ENCODE data around the gene GPX8. TPM values are rescaled to one million over a fixed set of nuclear protein-coding genes. Genes with fewer than 3 reads are reported as not detected.

GPX8 gene
- total and polyA plus RNA-seq, 7 donors = 1.6 to 4.2 (median 2.4) TPM

DNA sequence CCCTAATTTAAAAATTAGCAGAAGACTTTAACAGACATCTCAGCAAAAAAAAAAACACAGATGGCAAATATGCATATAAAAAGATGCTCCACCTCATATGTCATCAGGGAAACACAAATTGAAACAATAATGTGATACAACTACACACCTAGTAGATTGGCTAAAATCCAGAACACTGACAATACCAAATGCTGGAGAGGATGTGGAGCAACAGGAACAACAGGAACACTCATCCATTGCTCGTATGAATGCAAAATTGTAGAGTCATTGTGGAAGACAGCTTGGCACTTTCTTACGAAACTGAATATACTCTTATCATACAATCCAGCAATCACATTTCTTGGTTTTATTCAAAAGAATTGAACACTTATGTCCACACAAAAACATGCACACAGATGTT, 45.0 kb downstream of the GPX8 start:
- no peaks in the 10 kb centered on the region for H3K4me1 ChIP-seq

GRCh38 chr5:55211184-55211874, 51.4 kb downstream of the GPX8 start:
- DNase-seq (no peak), ATAC-seq (no peak)
- H3K27me3 ChIP-seq (ENCODE audit: insufficient read depth in 3 of 3, low read length in 2 of 3) = peaks cover 0 to 11% (median 0%) of the 10 kb centered on the region in 3 donors
- no peak overlapping the region for H3K4me3 ChIP-seq
- TF ChIP-seq, protein P1, sequence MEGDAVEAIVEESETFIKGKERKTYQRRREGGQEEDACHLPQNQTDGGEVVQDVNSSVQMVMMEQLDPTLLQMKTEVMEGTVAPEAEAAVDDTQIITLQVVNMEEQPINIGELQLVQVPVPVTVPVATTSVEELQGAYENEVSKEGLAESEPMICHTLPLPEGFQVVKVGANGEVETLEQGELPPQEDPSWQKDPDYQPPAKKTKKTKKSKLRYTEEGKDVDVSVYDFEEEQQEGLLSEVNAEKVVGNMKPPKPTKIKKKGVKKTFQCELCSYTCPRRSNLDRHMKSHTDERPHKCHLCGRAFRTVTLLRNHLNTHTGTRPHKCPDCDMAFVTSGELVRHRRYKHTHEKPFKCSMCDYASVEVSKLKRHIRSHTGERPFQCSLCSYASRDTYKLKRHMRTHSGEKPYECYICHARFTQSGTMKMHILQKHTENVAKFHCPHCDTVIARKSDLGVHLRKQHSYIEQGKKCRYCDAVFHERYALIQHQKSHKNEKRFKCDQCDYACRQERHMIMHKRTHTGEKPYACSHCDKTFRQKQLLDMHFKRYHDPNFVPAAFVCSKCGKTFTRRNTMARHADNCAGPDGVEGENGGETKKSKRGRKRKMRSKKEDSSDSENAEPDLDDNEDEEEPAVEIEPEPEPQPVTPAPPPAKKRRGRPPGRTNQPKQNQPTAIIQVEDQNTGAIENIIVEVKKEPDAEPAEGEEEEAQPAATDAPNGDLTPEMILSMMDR (IDR thresholded peaks at IDR 0.05) = no peak
- H3K27ac ChIP-seq = no peak overlapping the region
- 78 to 85% (median 83%) methylated on average over 2 of the region's 2 CpGs for WGBS, 3 donors
- intact Hi-C loops (cut with DNase I) = no loop called here
- H3K4me1 ChIP-seq = no peaks in the 10 kb centered on the region
- H3K9me3 ChIP-seq = no peaks in the 10 kb centered on the region
- H3K36me3 ChIP-seq (ENCODE audit: insufficient read depth in 1 of 2, low read depth in 1 of 2) = no peaks in the 10 kb centered on the region

More for the DNA sequence above, 45.0 kb downstream of the GPX8 start:
- ATAC-seq (no peak), DNase-seq (no peak)
- peaks cover 0 to 27% (median 0%) of the 10 kb centered on the region in 3 donors for H3K27me3 ChIP-seq (ENCODE audit: insufficient read depth in 3 of 3, low read length in 2 of 3)
- H3K9me3 ChIP-seq = no peaks in the 10 kb centered on the region
- TF ChIP-seq, protein P1 (IDR thresholded peaks at IDR 0.05) = no peak
- H3K36me3 ChIP-seq (ENCODE audit: insufficient read depth in 1 of 2, low read depth in 1 of 2) = no peaks in the 10 kb centered on the region
- intact Hi-C loops (cut with DNase I) = no loop called here
- no peak overlapping the region for H3K4me3 ChIP-seq
- 51 to 68% (median 58%) methylated on average over 2 of the region's 2 CpGs for WGBS, 3 donors
- H3K27ac ChIP-seq = no peak overlapping the region

Other genes with a start within 250 kb of the GPX8 start
- under 1 TPM in 1 of 4 donors, not detected in 3; 0.13 TPM for gene ESM1, start 174.6 kb upstream of the GPX8 start, total RNA-seq
- under 1 TPM; 0.01 to 0.13 (median 0.06) TPM for gene ESM1, start 174.6 kb upstream of the GPX8 start, polyA plus RNA-seq
- gene GZMK, start 135.9 kb upstream of the GPX8 start, total RNA-seq = under 1 TPM in 2 of 4 donors, not detected in 2; 0.14 to 0.49 TPM
- under 1 TPM; 0.09 to 0.18 (median 0.14) TPM for gene GZMK, start 135.9 kb upstream of the GPX8 start, polyA plus RNA-seq
- gene GZMA, start 57.5 kb upstream of the GPX8 start, total RNA-seq = 1 to 10 TPM in 1 of 4 donors, under 1 TPM in 3; 0.43 to 1.4 (median 0.54) TPM
- gene GZMA, start 57.5 kb upstream of the GPX8 start, polyA plus RNA-seq = under 1 TPM; 0.08 to 0.44 (median 0.16) TPM
- gene CDC20B, start 13.0 kb downstream of the GPX8 start, total RNA-seq = not detected
- not detected for gene CDC20B, start 13.0 kb downstream of the GPX8 start, polyA plus RNA-seq
- gene MCIDAS, start 67.1 kb downstream of the GPX8 start, total RNA-seq = not detected
- not detected for gene MCIDAS, start 67.1 kb downstream of the GPX8 start, polyA plus RNA-seq
- gene CCNO, start 73.4 kb downstream of the GPX8 start, total RNA-seq = not detected
- not detected for gene CCNO, start 73.4 kb downstream of the GPX8 start, polyA plus RNA-seq
- 10 to 100 TPM; 25.6 to 38.5 (median 33.3) TPM for gene DHX29, start 147.5 kb downstream of the GPX8 start, total RNA-seq
- 10 to 100 TPM; 16.1 to 47.7 (median 28.6) TPM for gene DHX29, start 147.5 kb downstream of the GPX8 start, polyA plus RNA-seq
- 10 to 100 TPM; 59.5 to 79.4 (median 75.4) TPM for gene MTREX, start 147.8 kb downstream of the GPX8 start, total RNA-seq
- gene MTREX, start 147.8 kb downstream of the GPX8 start, polyA plus RNA-seq = 10 to 100 TPM; 26.7 to 42.8 (median 35.1) TPM